HepG2 (cell line): Measurements from ENCODE around the gene TRNP1. TPM values are rescaled to one million over a fixed set of nuclear protein-coding genes. Genes with fewer than 3 reads are reported as not detected.
A peak's percentile ranks its signal among the peaks of the same experiment; 100 is the strongest.

ENCODE experiments used
- ATAC-seq: fragments of 200-7000 bp; cut with Tn5 transposase; 3 replicates; pipeline ENCODE4 v1.9.1; 2020; ENCODE audit warnings: mild to moderate bottlenecking, moderate library complexity
- BruUV-seq: library from RNA; stranded (reverse); fragments of 400-500 nt; replicated peaks from 2 replicates; lab custom pipeline; 2021; lab: Mats Ljungman, UMichigan
- CTCF ChIA-PET: fragments of 300-600 bp; formaldehyde crosslinking; extraction: SDS; loops from one replicate; lab custom pipeline; 2021; ENCODE audit warnings: low total read pairs, inconsistent platforms, low intra/inter-chr PET ratio; lab: Yijun Ruan, JAX
- POLR2A ChIA-PET: fragments of 350-600 bp; sonication (Branson Sonifier 250); formaldehyde crosslinking; loops from one replicate; lab custom pipeline; 2020; ENCODE audit warnings: antibody characterized with exemption, inconsistent platforms; lab: Yijun Ruan, JAX
- DNase-seq: peaks from one replicate; pipeline ENCODE4 v3.0.0-alpha.2; 2015; ENCODE audit warnings: low spot score
- FAIRE-seq: peaks from 3 replicates; lab custom pipeline; 2011; peaks lifted over from hg19 to GRCh38; lab: Jason Lieb, UNC
- H2AFZ ChIP-seq: one replicate; pipeline ENCODE4 v1.6.1; 2011; ENCODE audit warnings: low read length, inconsistent platforms
- H3K27ac ChIP-seq: fragments of 300-600 bp; 3 replicates; pipeline ENCODE4 v1.8.0; 2011; ENCODE audit warnings: mixed run types, mild to moderate bottlenecking, mixed read lengths, low read length, inconsistent platforms; ENCODE audit not compliant: insufficient read depth; ENCODE audit errors: extremely low read length
- H3K27me3 ChIP-seq, 2 experiments: fragments of 200-600 bp in 1 of 2; 2 replicates in 1 of 2; 3 replicates in 1 of 2; pipeline versions ENCODE4 v1.6.0 to v1.8.0; 2011; ENCODE audit warnings: low read length in 2 of 2, mild to moderate bottlenecking in 2 of 2, moderate library complexity in 2 of 2, inconsistent platforms in 1 of 2; ENCODE audit not compliant: insufficient read depth in 2 of 2, control insufficient read depth in 1 of 2
- H3K36me3 ChIP-seq, 2 experiments: fragments of 200-600 bp in 1 of 2; replicated peaks in 1 of 2; 2 replicates in 1 of 2; 3 replicates in 1 of 2; pipeline versions ENCODE4 v1.5.1 to v1.8.0; 2011; ENCODE audit warnings: low read length in 2 of 2, inconsistent platforms in 1 of 2; ENCODE audit not compliant: insufficient read depth in 2 of 2, control insufficient read depth in 1 of 2
- H3K4me1 ChIP-seq: 2 replicates; pipeline ENCODE4 v1.5.1; 2012; ENCODE audit warnings: low read length, inconsistent platforms; ENCODE audit not compliant: insufficient read depth
- H3K4me2 ChIP-seq: 2 replicates; pipeline ENCODE4 v1.6.0; 2011; ENCODE audit warnings: low read depth, low read length, inconsistent platforms
- H3K4me3 ChIP-seq, 3 experiments: fragments of 200-600 bp in 1 of 3; sonication (generic), shearing (Covaris generic) in 1 of 3; replicated peaks in 1 of 3; 2 replicates each; pipeline ENCODE4 v1.5.1; 2011 to 2016; ENCODE audit warnings: low read length in 3 of 3, inconsistent platforms in 2 of 3, low read depth in 2 of 3, mild to moderate bottlenecking in 2 of 3, control low read depth in 1 of 3, mixed read lengths in 1 of 3; ENCODE audit not compliant: insufficient read depth in 1 of 3
- H3K79me2 ChIP-seq: one replicate; pipeline ENCODE4 v1.6.1; 2011; ENCODE audit warnings: low read length, inconsistent platforms; ENCODE audit not compliant: insufficient read depth
- H3K9ac ChIP-seq: 2 replicates; pipeline ENCODE4 v1.6.0; 2011; ENCODE audit warnings: mild to moderate bottlenecking, low read depth, low read length, inconsistent platforms; ENCODE audit not compliant: insufficient read depth
- H3K9me3 ChIP-seq: 2 replicates; pipeline ENCODE4 v1.5.1; 2012; ENCODE audit warnings: mild to moderate bottlenecking, low read length
- H4K20me1 ChIP-seq: 2 replicates; pipeline ENCODE4 v1.6.0; 2011; ENCODE audit warnings: inconsistent platforms, mild to moderate bottlenecking, low read length, moderate library complexity; ENCODE audit not compliant: insufficient read depth
- E2F5 ChIP-seq: sonication (generic); formaldehyde crosslinking; conservative IDR thresholded peaks from 2 replicates; pipeline ENCODE4 v1.4.0; 2020; ENCODE audit warnings: missing genetic modification reagents
- POLR2G ChIP-seq: fragments of 200-400 bp; formaldehyde crosslinking; IDR thresholded peaks from 2 replicates; pipeline ENCODE4 v1.6.1; 2018; ENCODE audit warnings: mild to moderate bottlenecking, low read depth, low read length, moderate library complexity
- ZNF30 ChIP-seq: sonication (generic); formaldehyde crosslinking; IDR thresholded peaks from 2 replicates; pipeline ENCODE4 v1.5.0; 2020; ENCODE audit warnings: mild to moderate bottlenecking, missing genetic modification reagents
- ZNF430 ChIP-seq: sonication (generic); formaldehyde crosslinking; IDR thresholded peaks from 2 replicates; pipeline ENCODE4 v1.9.0; 2021; ENCODE audit warnings: mild to moderate bottlenecking, missing genetic modification reagents
- WGBS: methylation state at CpG from one replicate; pipeline ENCODE4 v1.1.6; 2017; ENCODE audit warnings: low lambda C conversion rate; 5-methylcytosine and 5-hydroxymethylcytosine counted together
- in situ Hi-C: cut with HindIII; loops from 2 replicates; pipeline ENCODE4 v1.10.0; 2017; ENCODE audit warnings: low pct_unique_long_range_greater_than_20kb; ENCODE audit not compliant: extremely low pct_ligation_motif_present
- intact Hi-C: fragments of 100-400 bp; cut with micrococcal nuclease; formaldehyde crosslinking; loops from one replicate; pipeline ENCODE4 v1.10.0; 2022; ENCODE audit not compliant: unreplicated experiment
- polyA plus RNA-seq, 8 experiments: library from polyadenylated mRNA; depleted of rRNA in 3 of 8; stranded (reverse) in 7 of 8; unstranded in 1 of 8; fragments of >200 nt; fragmentation: Illumina TruSeq in 4 of 8; extraction: Trizol in 4 of 8; gene quantifications; 2 replicates each; pipeline versions ENCODE4 v1.2.1 to v1.2.3, GENCODE V29; 2011 to 2016; ENCODE audit warnings: low read depth in 4 of 8, missing spikeins in 1 of 8, mixed read lengths in 1 of 8; ENCODE audit not compliant: insufficient read depth in 1 of 8
- total RNA-seq, 5 experiments: library from RNA; depleted of rRNA; stranded (reverse); fragments of >200 nt; fragmentation: Illumina TruSeq; extraction: Trizol; gene quantifications; 2 replicates each; pipeline ENCODE4 v1.2.3, GENCODE V29; 2016; ENCODE audit warnings: low read depth in 1 of 5
- TF ChIP-seq, protein P1 (sequence below): sonication (generic); formaldehyde crosslinking; IDR thresholded peaks from 2 replicates; pipeline ENCODE4 v1.9.0; 2021; ENCODE audit warnings: mild to moderate bottlenecking, missing genetic modification reagents
- TF ChIP-seq, protein P2 (sequence below): sonication (generic); formaldehyde crosslinking; IDR thresholded peaks from 2 replicates; pipeline ENCODE4 v1.4.0; 2020; ENCODE audit warnings: mild to moderate bottlenecking, missing genetic modification reagents, borderline replicate concordance
- TF ChIP-seq, protein P3 (sequence below): sonication (generic); formaldehyde crosslinking; IDR thresholded peaks from 2 replicates; pipeline ENCODE4 v1.5.1; 2020; ENCODE audit warnings: mild to moderate bottlenecking, missing genetic modification reagents, borderline replicate concordance

The TRNP1 gene
- total and polyA plus RNA-seq, 2 of the 13 experiments (the other 11 are each of a cell fraction or from before 2014, with no cell fraction given): 42.0 to 158 TPM

DNA sequence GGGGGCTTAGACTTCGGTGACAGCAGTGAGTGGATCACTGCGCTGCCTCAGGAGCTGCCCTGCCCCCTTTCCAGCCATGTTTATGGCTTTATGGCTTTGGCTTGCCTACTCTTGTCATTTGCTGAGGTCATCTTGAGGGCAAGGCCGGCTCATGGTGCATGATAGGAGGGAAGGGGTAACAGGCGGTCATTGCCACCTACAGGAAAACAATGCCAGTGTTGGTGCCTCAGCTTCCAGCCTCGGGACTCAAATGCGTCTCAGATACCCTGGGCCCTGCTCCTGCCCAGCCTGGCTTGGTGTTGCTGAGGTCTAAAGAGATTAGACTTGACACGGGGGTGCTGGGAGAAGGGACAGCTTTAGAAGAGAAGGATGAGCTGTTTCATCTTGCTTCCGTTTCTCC, 47.8 kb upstream of the TRNP1 start (continued):
- TF ChIP-seq, protein P1, sequence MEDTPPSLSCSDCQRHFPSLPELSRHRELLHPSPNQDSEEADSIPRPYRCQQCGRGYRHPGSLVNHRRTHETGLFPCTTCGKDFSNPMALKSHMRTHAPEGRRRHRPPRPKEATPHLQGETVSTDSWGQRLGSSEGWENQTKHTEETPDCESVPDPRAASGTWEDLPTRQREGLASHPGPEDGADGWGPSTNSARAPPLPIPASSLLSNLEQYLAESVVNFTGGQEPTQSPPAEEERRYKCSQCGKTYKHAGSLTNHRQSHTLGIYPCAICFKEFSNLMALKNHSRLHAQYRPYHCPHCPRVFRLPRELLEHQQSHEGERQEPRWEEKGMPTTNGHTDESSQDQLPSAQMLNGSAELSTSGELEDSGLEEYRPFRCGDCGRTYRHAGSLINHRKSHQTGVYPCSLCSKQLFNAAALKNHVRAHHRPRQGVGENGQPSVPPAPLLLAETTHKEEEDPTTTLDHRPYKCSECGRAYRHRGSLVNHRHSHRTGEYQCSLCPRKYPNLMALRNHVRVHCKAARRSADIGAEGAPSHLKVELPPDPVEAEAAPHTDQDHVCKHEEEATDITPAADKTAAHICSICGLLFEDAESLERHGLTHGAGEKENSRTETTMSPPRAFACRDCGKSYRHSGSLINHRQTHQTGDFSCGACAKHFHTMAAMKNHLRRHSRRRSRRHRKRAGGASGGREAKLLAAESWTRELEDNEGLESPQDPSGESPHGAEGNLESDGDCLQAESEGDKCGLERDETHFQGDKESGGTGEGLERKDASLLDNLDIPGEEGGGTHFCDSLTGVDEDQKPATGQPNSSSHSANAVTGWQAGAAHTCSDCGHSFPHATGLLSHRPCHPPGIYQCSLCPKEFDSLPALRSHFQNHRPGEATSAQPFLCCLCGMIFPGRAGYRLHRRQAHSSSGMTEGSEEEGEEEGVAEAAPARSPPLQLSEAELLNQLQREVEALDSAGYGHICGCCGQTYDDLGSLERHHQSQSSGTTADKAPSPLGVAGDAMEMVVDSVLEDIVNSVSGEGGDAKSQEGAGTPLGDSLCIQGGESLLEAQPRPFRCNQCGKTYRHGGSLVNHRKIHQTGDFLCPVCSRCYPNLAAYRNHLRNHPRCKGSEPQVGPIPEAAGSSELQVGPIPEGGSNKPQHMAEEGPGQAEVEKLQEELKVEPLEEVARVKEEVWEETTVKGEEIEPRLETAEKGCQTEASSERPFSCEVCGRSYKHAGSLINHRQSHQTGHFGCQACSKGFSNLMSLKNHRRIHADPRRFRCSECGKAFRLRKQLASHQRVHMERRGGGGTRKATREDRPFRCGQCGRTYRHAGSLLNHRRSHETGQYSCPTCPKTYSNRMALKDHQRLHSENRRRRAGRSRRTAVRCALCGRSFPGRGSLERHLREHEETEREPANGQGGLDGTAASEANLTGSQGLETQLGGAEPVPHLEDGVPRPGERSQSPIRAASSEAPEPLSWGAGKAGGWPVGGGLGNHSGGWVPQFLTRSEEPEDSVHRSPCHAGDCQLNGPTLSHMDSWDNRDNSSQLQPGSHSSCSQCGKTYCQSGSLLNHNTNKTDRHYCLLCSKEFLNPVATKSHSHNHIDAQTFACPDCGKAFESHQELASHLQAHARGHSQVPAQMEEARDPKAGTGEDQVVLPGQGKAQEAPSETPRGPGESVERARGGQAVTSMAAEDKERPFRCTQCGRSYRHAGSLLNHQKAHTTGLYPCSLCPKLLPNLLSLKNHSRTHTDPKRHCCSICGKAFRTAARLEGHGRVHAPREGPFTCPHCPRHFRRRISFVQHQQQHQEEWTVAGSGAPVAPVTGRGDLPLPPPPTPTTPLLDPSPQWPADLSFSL (CRISPR knock-in tag): no peak
- TF ChIP-seq ZNF30 (CRISPR knock-in tag) (no peak), POLR2G (no peak), E2F5 (CRISPR knock-in tag) (no peak)

- no TSS peak for BruUV-seq
- intact Hi-C loops: no loop called here
- Histone ChIP-seq H3K36me3 (peaks cover 22 to 37% of the 10 kb centered on the region in 2 experiments), H3K4me1 (peaks cover 88% of the 10 kb centered on the region), H3K79me2 (no peaks in the 10 kb centered on the region), H2AFZ (no peak overlapping the region), H3K9ac (no peak overlapping the region), H3K9me3 (no peaks in the 10 kb centered on the region), H3K27me3 (no peaks in the 10 kb centered on the region), H3K27ac (peak overlapping the region; percentile 63), H3K4me3 (no peak overlapping the region), H3K4me2 (no peak overlapping the region; the same call in 1 of the 2 replicates), H4K20me1 (no peaks in the 10 kb centered on the region)
- in situ Hi-C loops: no loop called here
- ChIA-PET CTCF (no interaction called here), POLR2A (interaction anchor here (1.0 to 12.9 kb wide), 12 partner anchors 8 to 56 kb away, joined by 3 to 371 read pairs (median 8); partner anchors contain the start of genes GPATCH3, GPN2, KDF1 and NR0B2)
- FAIRE-seq (peak; percentile 12), ATAC-seq (no peak), DNase-seq (no peak)
- WGBS: 54% methylated on average over 4 of the region's 4 CpGs
- TF ChIP-seq, protein P2, sequence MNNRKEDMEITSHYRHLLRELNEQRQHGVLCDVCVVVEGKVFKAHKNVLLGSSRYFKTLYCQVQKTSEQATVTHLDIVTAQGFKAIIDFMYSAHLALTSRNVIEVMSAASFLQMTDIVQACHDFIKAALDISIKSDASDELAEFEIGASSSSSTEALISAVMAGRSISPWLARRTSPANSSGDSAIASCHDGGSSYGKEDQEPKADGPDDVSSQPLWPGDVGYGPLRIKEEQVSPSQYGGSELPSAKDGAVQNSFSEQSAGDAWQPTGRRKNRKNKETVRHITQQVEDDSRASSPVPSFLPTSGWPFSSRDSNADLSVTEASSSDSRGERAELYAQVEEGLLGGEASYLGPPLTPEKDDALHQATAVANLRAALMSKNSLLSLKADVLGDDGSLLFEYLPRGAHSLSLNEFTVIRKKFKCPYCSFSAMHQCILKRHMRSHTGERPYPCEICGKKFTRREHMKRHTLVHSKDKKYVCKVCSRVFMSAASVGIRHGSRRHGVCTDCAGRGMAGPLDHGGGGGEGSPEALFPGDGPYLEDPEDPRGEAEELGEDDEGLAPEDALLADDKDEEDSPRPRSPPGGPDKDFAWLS: no peak
- TF ChIP-seq ZNF430 (CRISPR knock-in tag): no peak
- TF ChIP-seq, protein P3, sequence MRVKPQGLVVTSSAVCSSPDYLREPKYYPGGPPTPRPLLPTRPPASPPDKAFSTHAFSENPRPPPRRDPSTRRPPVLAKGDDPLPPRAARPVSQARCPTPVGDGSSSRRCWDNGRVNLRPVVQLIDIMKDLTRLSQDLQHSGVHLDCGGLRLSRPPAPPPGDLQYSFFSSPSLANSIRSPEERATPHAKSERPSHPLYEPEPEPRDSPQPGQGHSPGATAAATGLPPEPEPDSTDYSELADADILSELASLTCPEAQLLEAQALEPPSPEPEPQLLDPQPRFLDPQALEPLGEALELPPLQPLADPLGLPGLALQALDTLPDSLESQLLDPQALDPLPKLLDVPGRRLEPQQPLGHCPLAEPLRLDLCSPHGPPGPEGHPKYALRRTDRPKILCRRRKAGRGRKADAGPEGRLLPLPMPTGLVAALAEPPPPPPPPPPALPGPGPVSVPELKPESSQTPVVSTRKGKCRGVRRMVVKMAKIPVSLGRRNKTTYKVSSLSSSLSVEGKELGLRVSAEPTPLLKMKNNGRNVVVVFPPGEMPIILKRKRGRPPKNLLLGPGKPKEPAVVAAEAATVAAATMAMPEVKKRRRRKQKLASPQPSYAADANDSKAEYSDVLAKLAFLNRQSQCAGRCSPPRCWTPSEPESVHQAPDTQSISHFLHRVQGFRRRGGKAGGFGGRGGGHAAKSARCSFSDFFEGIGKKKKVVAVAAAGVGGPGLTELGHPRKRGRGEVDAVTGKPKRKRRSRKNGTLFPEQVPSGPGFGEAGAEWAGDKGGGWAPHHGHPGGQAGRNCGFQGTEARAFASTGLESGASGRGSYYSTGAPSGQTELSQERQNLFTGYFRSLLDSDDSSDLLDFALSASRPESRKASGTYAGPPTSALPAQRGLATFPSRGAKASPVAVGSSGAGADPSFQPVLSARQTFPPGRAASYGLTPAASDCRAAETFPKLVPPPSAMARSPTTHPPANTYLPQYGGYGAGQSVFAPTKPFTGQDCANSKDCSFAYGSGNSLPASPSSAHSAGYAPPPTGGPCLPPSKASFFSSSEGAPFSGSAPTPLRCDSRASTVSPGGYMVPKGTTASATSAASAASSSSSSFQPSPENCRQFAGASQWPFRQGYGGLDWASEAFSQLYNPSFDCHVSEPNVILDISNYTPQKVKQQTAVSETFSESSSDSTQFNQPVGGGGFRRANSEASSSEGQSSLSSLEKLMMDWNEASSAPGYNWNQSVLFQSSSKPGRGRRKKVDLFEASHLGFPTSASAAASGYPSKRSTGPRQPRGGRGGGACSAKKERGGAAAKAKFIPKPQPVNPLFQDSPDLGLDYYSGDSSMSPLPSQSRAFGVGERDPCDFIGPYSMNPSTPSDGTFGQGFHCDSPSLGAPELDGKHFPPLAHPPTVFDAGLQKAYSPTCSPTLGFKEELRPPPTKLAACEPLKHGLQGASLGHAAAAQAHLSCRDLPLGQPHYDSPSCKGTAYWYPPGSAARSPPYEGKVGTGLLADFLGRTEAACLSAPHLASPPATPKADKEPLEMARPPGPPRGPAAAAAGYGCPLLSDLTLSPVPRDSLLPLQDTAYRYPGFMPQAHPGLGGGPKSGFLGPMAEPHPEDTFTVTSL: no peak
Measured at GRCh38 chr1:26946270-26946669, 47.2 kb upstream of the TRNP1 start.
